A172 (cell line): Measurements from ENCODE around the gene MOGAT1. TPM values are rescaled to one million over a fixed set of nuclear protein-coding genes. Genes with fewer than 3 reads are reported as not detected.
"Not testable (repeated sequence)": the region's sequence is repeated elsewhere in the genome, so short reads cannot be mapped to it uniquely, and the experiment has no call there.

Experiments used
- DNase-seq: peaks from one replicate; pipeline ENCODE4 v3.0.0-alpha.2; 2015; ENCODE audit warnings: low spot score
- total RNA-seq: library from RNA; depleted of rRNA; stranded (reverse); fragments of >200 nt; shearing (Covaris generic); gene quantifications from 2 replicates; pipeline ENCODE4 v1.2.3, GENCODE V29; 2014

The MOGAT1 gene
- total RNA-seq, 1 experiment from 2014 or later = not detected

DNA sequence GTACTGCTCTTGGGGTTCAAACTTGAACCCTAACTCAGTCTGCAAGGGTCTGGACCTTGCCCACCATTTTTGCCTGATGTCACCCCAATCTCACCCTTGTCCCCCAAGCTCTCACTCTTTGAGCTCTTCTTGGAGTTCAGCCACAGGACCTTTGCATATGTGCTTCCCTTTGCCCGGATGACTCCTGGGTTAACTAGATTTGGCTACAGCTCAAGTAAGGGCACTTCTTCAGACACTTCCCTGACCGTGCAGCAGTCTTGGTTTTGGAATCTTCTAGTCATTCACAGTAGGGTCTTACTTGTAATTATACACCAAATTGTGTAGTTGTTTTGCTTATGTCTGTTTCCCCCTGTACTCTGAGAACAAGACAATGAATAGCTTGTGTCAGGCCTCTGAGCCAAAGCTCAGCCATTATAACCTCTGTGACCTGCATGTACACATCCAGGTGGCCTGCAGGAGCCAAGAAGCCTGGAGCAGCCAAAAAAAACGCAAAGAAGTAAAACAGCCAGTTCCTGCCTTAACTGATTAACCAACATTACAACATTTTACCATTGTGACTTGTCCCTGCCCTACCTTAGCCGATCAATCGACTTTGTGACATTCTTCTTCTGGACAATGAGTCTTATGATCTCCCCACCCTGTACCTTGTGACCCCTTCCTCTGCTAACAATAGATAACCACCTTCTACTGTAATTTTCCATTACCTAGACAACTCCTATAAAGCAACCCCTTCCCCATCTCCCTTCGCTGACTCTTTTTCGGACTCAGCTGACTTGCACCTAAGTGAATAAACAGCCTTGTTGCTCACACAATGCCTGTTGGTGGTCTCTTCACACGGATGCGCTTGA lies 1.0 kb upstream of the MOGAT1 start:
- DNase-seq = no peak

DNA sequence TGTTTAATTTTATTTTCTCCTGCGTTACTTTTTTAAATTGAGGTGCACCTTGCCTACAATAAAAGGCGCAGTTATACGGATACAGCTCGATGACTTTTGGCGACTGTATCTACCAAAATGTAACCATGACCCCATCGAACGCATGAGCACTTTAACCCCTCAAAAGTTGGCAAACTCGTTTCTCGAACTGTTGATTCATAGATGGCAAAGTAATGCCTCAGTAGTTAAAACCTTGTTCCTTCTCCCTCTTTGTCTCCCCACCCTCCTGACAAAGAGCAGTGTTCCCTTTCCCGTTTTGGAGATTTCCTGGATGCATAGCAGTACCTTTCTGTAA lies 577 bp downstream of the MOGAT1 start:
- DNase-seq = no peak

DNA sequence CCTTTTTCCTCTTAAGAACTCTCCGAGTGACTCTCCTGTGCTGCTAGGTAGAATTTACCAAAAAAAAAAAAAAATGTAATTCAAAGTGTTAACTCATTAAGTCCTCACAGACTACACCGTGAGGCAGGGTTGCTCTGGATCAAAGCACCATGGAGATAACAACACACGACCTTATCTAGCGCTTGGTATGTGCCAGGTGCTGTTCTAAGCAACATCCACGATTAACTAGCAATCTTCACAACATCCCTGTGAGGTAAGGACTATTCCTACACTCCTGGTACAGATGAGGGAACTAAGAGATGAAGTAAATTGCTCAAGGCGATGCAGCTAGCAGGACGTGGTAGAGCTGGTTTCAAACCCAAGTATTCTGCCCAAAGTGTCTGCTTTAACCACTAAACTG lies 1.8 kb downstream of the MOGAT1 start:
- no peak for DNase-seq

DNA sequence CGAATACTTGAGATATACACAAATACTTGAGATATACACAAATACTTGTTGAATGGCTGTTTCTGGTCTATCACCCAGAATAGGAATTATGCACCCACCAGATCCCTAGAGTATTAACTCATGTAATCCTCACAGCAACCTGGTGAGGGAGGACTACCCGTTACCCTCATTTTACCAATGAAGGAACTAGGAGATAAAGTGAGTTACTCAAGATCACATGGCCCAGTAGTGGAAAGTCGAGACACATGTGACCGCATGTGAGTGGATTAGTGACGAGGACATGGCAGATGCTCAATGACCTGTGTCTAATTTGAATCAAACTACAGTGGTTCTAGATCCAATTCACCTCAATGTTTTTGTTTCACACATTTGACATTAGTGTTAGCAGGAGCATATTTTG lies 2.4 kb downstream of the MOGAT1 start:
- no peak for DNase-seq

DNA sequence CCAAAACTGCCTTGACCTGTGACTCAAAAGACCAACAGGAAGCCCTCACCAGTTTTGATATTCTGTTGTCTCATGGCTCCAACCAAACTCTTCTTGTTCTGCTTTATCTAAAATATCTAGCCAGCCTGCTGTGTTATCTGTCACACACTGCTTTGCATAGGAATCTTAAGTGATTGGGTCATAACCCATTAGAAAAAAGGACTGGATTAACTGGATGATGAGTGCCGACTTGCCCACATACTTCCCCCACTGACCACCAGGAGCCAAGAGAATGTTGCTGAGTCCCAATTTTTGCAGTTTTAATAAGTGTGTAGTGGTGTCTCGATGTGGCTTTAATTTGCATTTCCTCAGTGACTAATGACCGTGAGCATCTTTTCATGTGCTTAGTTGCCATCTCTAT lies 6.5 kb downstream of the MOGAT1 start:
- no peak for DNase-seq

DNA sequence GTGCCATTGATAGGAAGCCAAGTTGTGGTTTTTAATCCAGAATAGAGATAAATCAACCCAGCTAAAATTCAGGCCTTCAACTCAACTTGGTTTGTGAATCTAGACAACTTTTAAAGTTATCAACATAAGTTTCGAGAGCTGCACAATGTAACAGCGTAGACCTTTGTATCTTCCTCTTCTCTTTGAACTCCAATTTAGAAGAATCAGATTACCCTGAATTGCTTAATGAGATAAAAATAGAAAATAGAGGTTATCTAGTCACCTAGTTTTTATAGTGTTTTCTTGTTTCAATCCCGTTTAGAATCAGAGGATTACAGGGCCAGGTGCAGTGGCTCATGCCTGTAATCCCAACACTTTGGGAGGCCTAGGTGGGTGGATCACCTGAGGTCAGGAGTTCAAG lies 12.3 kb downstream of the MOGAT1 start:
- no peak for DNase-seq

DNA sequence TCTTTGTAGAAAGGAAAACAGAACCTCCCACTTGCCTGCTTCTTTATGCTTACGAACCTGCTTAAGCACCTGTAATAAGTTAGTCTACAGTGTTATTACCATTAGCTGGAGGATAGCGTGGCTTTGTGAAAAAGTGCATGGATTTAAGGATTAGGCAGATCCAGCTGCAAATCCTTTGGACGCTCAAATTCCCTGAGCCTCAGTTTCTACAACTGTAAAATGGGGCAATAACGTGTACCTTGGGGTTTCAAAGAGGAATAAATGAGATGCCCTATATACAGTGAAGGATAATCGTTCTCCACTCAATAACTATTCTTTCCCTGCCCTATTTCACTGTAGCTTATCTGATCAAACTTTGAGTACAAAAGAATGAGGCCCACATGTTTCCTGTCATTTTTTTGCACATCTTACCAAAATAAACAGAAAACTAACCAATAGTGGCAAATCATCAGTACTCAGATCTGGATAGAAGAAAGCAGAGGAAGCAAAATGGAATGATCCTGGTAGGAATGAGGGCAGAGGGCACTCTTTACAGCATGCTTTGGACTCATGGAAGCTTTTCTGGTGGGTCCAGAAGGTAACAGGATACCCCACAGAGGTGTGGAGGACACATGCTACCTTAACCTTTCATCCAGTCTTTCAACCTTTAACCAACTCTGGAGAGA lies 14.8 kb downstream of the MOGAT1 start:
- no peak for DNase-seq

DNA sequence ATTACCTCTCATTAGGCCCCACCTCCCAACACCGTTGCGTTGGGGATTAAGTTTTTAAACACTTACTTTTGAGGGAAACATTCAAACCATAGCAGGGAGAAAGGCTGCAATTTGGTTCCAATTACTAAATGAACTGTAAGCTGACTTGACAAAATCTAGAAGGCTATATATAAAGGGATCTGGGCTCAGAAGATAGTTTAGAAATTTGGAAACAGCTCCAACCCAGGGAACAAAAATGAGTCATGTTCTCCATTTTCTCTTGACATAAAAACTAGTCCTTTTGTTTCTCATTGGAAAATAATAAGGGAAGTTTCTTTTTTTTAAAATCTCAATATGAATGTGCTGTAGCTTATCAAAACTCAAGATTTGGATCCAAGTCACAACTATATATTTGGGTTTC lies 17.5 kb downstream of the MOGAT1 start:
- DNase-seq = no peak

DNA sequence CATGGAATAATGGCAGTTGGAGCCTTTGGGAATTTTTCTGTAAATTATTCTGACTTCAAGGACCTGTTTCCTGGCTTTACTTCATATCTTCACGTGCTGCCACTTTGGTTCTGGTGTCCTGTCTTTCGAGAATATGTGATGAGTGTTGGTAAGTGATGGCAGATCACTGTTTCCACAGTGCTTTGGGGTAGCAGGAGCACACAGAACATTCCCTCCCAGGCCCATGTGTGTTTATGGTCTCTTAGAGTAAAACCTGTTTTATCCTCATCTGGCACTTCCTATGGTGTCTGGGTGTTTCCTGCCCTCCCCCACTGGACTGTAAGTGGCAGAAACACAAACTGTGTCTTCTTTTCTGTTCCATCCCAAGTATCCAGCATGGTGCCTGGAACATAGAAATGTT lies 17.9 kb downstream of the MOGAT1 start:
- no peak for DNase-seq

DNA sequence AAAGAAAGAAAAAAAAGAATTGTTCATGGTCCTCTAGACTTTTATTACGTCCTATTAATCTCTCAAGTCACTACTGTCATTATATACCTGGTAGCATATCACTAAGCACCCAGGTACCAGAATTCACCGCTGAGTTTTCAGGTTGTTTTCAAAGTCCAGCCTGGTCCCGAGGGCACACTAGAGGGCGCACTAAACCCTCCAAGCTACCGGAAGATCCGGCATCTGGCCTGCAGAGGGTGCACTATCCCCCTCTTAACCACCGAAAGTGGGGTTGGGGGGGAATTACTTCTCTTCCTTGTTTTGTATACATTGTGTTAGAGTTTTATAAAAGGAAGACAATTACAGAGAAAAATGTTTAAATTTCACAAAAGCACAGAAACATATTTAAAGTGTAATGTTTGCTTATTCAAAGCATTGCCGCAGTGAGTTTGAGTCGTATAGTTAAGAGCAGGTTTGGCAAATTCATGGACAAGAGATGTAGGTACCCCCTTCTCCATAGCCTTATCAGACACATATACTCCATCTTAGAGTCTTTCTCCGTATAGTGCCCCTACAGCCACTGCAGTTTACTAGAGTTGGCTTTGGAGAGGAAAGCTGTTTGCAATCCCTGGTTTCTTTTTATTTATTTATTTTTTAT lies 19.2 kb downstream of the MOGAT1 start:
- DNase-seq = peak; percentile 70

DNA sequence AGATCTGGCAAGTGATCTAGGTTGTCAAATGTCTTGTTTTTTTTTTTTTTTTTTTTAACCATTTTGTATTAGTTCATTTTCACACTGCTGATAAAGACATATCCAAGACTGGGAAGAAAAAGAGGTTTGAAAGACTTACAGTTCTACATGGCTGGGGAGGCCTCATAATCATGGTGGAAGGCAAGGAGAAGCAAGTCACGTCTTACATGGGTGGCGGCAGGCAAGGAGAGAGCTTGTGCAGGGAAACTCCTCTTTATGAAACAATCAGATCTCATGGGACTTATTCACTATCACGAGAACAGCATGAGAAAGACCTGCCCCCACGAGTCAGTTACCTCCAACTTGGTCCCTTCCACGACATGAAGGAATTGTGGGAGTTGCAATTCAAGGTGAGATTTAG lies 22.0 kb downstream of the MOGAT1 start:
- not testable (repeated sequence) for DNase-seq

DNA sequence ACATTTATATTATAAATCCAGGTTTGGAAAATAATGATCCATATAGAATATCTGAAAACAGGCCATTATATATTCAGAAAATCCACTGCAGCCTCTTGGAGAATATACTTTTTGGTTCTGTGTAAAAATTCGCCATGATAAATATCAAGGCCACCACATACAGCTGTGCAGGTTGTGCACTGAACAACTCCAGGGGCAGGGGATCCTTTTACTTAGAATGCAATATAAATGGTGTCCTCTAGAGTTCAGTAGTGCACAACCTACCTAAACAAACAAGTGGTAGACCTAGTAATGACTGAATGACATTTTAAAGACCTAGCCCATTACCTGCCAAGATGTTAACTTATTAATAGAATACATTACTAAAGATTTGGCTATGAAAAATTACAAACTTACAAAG lies 22.4 kb downstream of the MOGAT1 start:
- no peak for DNase-seq

DNA sequence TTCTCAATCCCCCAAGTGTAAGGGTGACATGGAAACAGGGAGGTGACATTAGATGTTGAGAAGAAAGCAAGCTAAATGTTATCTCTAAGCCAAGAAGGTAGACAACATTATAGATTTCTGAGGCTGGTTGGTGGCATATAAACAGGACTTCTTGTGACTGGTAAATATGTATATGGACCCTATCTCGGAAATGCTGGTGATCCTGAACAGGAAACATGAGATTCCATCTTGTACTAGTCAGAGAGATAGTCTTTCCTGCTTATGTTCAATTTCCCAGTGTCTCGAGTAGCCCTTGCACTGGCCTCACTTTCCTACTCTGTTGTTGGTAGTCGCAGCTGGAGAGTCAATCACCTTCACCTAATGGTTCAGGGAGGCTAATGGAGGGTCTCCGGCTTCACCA lies 26.8 kb downstream of the MOGAT1 start:
- DNase-seq = no peak

DNA sequence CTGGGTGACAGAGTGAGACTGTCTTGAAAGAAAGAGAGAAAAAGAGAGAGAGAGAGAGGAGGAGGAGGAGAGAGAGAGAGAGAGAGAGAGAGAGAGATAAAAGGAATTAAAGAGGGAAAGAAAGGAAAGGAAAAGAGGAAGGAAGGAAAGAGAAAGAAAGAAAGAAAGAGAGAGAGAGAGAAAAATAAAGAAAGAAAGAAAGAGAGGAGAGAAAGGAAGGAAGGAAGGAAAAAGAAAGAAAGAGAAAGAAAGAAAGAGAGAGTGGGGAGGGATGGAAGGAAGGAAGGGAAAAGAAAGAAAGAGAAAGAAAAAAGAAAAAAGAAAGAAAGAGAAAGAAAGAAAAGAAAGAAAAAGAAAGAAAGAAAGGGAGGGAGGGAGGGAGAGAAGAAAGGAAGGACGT lies 29.8 kb downstream of the MOGAT1 start:
- DNase-seq = no peak

DNA sequence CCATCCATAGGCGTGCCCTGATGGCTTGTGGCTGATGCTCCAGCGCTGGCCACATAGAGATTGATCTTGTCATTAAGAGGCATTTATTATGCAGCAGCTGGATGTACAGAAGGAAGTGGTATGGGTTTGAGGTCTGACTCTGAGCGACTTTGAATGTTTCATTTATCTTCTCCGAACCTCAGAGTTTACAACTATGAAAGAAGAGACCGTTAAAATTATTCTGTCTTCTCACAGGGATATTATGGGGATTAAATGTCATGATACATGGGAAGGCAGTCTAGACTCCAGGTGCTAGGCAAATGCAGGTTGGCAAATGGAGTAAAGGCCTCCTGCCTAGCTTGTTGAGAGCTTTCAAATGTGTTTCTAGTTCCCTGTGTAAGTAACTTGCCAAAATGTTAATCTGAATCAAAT lies 30.3 kb downstream of the MOGAT1 start:
- no peak for DNase-seq

DNA sequence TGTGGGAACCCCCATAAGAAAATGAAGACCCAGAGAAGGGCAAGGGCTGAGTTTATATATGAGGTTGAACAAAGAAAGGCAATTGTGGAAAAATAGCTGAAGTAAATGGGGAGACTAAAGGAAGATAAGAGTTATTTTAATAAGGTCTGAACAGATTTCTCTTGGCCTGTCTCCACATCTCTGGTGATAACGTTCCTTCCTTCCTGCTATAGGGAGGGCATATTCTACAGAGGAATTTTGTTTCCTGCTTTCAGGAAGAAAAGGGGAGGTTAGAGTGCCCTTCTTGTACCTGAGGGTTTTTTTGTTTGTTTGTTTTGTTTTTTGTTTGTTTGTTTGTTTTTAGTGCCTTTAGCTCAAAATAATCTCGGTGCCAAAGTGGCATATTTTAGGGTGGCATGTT lies 31.6 kb downstream of the MOGAT1 start:
- DNase-seq = no peak

DNA sequence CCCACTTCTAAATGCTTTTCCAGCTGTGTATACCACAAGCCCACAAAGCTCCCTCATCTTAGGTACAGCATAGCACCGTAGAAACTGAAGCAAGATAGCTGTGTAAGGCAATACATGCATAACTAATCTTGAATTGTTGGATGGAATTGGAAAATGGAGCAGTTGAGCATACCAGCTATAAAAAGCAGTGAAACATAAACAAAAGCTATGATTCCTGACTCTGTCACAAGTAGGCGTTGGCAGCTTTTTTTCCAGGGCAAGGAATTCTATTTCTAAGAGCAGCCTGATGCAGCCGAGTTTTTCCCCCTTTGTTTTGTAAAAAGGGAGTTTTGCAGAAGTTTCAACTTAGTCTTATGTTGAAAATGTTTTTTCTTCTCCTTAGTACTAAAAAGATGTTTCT lies 32.4 kb downstream of the MOGAT1 start:
- DNase-seq = no peak

DNA sequence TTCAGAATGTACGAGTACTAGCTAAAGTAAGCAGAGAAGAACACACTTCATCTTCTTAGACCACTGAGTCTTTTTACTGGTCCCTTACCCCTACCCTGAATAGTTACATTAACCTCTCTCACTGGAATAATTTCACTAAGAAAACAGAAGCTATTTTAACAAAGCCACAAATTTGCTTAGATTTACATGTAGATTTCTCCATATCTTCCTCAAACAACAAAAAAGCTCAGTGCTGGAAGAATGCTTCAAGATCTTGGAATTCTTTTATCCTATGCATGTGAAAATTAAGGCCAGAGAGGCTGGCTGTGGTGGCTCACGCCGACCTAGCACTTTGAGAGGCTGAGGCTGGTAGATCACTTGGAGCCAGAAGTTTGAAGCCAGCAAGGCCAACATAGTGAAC lies 35.2 kb downstream of the MOGAT1 start:
- no peak for DNase-seq

DNA sequence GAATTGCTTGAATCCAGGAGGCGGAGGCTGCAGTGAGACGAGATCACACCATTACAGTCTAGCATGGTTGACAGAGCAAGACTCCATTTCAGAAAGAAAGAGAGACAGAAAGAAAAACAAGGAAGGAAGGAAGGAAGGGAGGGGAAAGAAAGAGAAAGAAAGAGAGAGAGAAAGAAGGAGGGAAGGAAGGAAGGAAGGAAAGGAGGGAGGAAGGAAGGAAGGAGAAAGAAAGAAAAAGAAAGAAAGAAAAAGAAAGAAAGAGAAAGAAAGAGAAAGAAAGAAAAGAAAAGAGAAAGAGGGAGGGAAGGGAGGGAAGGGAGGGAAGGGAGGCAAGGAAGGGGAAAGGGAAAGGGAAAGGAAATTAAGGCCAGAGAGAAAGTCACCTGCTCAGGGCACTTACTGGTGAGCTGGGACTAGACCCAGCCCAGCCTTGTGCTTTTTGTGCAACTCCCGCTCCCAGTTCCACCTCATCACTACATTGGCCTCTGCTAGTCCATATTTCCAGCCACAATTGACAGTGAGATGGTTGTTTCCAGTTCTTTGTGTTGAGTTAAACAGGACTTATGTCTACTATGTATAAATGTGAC lies 35.7 kb downstream of the MOGAT1 start:
- DNase-seq = no peak

DNA sequence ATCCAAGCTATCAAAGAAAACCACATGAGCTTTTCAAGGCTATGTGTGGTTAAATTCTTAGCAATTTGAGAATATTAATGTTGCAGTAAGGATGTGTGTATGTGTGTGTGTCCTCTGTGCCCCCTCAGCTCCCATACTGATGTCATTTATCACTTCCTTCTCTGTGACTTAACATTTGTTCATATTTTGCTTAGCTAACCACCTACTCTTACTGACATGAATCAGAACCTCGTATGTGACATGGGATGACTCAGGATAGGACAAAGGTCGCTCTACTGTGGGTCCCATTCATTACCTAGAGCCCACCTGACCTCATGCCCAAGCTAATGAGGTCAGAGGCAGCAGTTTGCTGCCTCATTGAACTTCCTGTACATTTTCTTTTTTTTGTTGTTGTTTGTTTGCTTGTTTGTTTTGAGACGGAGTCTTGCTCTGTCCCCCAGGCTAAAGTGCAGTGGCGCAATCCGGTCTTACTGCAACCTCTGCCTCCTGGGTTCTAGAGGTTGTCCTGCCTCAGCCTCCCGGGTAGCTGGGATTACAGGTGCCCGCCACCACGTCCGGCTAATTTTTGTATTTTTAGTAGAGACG lies 36.3 kb downstream of the MOGAT1 start:
- peak; percentile 39 for DNase-seq

DNA sequence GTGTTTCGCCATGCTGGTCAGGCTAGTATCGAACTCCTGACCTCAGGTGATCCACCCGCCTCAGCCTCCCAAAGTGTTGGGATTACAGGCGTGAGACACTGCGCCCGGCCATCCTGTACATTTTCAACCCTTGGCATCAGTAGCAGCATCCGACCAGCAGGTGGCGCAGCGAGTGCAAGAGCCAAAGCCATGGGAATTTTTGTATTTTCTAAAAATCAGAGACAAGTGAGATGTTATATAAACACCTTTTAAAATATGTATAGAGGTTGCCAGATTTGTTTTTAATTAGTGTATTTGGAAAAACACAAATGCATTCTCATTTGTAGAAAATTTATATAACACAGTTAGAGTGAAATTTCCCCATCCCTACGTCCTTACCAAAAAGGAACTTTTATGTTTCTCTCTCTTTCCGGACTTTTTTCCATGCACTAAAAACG lies 36.8 kb downstream of the MOGAT1 start:
- DNase-seq = peak; percentile 57

DNA sequence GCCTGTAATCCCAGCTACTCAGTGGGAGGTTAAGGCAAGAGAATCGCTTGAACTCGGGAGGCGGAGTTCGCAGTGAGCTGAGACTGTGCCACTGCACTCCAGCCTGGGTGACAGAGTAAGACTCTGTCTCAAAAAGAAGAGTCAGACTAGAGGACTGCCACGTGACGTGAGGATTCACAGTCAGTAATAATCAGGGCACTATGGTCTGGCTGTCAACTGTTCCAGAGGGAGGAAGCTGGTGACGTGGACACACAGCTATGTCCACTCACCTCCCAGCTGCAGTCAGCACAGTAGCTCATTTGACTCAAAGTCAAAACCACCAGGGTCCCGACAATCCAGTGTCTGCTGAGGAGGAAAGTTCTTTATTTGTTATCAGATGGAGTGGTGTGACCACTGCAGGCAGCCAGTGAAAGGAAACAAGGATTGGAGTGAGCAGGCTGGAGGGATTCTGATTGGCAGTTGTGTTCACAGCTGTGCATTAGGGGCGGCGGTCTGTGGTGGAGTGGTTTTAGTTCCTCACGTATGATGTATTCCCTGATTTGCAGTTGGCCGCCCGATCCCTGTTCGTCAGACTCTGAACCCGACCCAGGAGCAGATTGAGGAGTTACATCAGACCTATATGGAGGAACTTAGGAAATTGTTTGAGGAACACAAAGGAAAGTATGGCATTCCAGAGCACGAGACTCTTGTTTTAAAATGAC lies 37.9 kb downstream of the MOGAT1 start:
- DNase-seq = peak; percentile 97
